ENCODE measurements around the gene IFNGR2. TPM values are rescaled to one million over a fixed set of nuclear protein-coding genes. Genes with fewer than 3 reads are reported as not detected.

The IFNGR2 gene
- total RNA-seq, 4 donors from 2014 or later, result 69.5 to 121 (median 82.4) TPM

GRCh38 chr21:33384841-33385331 lies 18.3 kb upstream of the IFNGR2 start:
- no peak for TF ChIP-seq CTCF (IDR thresholded peaks at IDR 0.05)
- DNase-seq (ENCODE audit: low spot score), result no peak
- no peak for ATAC-seq (ENCODE audit: low FRiP score)

GRCh38 chr21:33386222-33386784 lies 16.9 kb upstream of the IFNGR2 start:
- ATAC-seq (ENCODE audit: low FRiP score) (no peak), DNase-seq (ENCODE audit: low spot score) (no peak)
- no peak for TF ChIP-seq CTCF (IDR thresholded peaks at IDR 0.05)

GRCh38 chr21:33387294-33387693 lies 15.9 kb upstream of the IFNGR2 start:
- no peak for TF ChIP-seq CTCF (IDR thresholded peaks at IDR 0.05)
- DNase-seq (ENCODE audit: low spot score) (no peak), ATAC-seq (ENCODE audit: low FRiP score) (no peak)

GRCh38 chr21:33388188-33388587 lies 15.0 kb upstream of the IFNGR2 start:
- ATAC-seq (ENCODE audit: low FRiP score), result no peak
- no peak for TF ChIP-seq CTCF (IDR thresholded peaks at IDR 0.05)
- DNase-seq (ENCODE audit: low spot score), result no peak

GRCh38 chr21:33390479-33390878 lies 12.7 kb upstream of the IFNGR2 start:
- DNase-seq (ENCODE audit: low spot score), result no peak
- no peak for ATAC-seq (ENCODE audit: low FRiP score)
- no peak for TF ChIP-seq CTCF (IDR thresholded peaks at IDR 0.05)

GRCh38 chr21:33391656-33392055 lies 11.6 kb upstream of the IFNGR2 start:
- no peak for ATAC-seq (ENCODE audit: low FRiP score)

More at GRCh38 chr21:33391656-33392055, 11.6 kb upstream of the IFNGR2 start:
- DNase-seq (ENCODE audit: low spot score), result no peak
- no peak for TF ChIP-seq CTCF (IDR thresholded peaks at IDR 0.05)

Measured in omental fat pad (tissue), 4 donors.